CD4-positive, alpha-beta T cell treated with Interferon gamma for 1 hour (primary cell): Measurements from ENCODE around the gene TEDDM1.

Experiments
- DNase-seq: peaks from one replicate; pipeline ENCODE4 v3.0.0-alpha.2; 2020

The TEDDM1 gene

DNA sequence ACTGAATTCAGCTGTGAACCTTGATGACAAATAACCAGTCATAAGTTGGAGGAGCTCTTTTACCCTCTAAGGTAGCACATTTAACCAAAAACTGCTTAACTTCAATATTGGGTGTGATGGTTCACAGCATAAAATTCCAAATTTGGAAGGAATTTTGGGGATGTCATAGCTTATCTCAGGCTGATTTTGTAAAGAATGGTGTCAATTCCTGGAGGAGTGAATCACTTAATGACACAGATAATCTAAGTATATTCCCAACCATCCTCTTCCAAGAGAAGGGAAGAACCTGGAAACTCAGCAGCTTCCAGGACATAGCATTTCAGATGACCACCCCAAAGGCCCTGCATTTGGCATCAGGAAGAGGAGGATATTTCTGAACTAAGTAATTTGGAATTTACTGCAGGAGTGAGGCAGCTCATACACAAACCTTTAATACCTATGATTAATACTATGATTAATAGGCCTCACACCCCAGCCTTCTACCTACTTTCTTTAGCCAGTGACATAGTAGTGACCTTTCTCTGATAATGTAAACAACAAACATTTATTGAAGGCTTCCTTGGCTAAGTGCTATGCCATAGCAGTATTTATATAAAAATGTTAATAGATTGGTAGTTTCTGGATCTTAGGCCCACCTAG lies 23.4 kb downstream of the TEDDM1 start:
- DNase-seq = no peak

DNA sequence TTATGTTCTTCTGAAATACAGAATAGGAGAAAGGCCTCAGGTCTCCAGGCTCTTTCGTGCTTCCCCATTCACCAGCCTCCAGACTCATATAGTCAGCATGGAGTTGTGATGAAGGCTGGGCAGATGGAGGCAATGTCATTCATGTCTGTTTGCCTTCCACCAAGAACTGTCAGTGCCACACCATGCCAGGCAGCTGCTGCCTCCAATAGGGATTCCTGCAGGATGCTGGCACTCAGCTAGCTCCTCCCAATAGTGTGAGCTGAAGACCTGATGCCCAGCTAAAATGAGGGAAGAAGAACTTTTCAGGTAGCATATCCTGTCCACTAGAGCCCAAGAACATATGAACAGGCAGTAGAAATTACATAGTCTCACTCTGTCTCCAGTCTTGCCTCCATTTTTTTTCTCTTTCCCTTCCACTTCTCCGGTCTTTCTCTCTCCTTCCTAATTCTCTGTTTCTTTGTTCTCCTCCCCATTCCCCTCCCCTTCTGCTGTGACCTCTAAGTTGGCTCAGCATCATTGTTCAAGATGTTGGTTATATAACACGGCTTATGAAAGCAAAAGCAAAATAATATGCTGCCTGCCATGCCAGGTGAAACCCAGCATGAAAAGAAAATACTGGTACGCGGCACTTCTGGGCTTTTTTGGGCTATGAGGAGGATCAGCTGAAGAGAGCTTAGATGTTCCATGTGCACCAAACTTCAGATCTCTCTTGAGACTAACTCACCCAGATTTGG lies 26.2 kb downstream of the TEDDM1 start:
- DNase-seq = no peak

DNA sequence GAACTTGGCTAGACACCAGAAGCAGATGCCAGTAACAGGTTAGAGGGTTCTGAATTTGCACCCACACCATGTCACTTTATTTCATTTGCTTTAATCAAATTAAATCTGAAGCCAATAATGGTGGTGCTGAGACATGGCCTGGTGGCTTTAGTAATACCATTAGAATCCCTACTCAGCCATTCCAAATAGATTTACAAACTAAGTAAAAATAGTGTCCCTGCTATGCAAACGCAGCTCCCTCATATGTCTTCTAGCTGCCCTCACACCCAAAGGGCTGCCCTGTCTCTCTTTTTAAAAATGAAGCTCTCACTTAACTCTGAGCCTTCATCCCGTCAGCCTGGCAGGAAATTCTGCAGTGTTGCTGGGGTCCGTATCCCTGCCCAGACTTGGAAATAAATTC lies 29.9 kb downstream of the TEDDM1 start:
- DNase-seq = no peak

DNA sequence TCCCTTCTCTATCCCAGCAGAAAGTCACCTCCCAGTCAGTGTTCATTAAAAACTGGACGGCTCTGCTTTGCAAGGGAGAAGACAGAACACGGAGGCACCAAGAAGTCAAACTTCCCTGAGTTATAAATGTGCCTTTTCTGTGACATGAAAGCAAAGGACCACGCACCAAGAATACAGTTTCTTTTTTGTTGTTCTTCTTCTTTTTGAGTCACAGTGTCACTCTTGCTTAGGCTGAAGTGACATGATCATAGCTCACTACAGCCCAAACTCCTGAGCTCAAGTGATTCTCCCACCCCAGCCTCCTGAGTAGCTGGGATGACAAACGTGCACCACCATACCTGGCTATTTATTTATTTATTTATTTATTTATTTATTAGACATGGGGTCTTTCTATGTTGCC lies 31.6 kb downstream of the TEDDM1 start:
- no peak for DNase-seq

GRCh38 chr1:182368358-182368757 lies 32.1 kb downstream of the TEDDM1 start:
- no peak for DNase-seq

DNA sequence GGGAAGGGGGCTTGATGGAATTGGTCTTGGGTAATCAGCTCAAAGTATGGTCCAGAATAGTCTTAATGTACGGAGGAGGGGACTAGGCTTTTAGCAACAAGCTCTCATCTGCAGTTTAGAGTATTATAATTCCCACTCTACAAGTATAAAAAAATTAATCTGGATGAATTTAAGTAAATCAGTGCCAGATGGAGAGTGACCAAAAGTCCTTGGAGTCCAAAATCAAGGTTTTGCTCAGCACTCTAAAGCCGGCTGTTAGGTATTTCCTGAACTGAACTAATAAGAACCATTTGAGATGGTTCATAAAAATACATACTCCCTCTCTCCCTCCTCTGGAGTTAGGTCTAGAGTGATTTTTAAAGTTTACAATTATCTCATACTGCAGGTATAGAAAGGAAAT lies 32.5 kb downstream of the TEDDM1 start:
- DNase-seq = no peak

- no peak for DNase-seq
These were observed 33.9 kb downstream of the TEDDM1 start for GRCh38 chr1:182366596-182366995.

GRCh38 chr1:182359645-182360044 lies 40.8 kb downstream of the TEDDM1 start:
- no peak for DNase-seq

GRCh38 chr1:182357913-182358312 lies 42.6 kb downstream of the TEDDM1 start:
- no peak for DNase-seq

DNA sequence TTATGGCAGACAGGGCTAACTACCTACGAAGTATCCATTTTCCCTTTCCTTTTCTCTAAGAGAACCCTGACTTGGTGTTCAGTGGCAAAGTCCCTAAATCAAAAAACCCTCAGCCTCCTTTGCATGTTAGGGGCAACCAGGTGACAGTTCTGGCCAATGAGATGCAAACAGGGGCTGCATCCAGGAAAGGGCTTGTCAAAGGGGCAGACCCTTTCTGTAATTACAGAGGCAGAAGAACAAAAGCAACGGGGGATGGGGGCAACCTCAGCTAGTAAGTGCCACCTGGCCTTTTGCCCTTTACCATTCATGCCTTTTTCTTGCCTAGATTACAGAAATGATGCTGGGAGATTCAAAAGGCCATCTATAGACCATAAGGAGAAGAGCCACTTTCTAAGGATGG lies 43.3 kb downstream of the TEDDM1 start:
- no peak for DNase-seq

GRCh38 chr1:182355723-182356098 lies 44.8 kb downstream of the TEDDM1 start:
- no peak for DNase-seq

DNA sequence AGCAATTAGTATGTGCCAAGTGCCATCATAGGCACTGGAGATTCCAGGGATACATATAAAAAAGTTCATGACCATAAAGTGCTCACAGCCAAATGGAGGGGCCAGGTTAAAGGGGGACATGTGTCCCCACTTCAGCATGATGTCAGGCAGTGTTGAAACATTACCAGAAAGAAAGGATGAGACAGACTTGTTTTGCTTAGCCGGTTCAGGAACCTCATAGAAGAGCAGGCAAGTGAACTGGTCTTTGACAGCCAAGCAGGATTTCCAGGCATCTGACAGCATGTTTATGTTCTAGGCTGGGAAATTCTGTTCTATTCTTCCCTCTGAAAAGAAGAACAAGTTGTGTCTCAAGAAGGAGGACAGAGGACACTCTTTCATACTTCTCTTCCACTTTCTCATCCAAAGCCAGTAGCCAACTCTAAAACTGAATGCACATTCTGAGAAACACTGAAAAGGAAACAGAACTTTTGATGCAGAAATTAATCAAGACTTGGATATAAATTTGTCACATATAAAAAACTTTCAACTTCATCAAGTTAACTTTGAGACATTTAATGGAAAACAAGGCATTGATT lies 48.6 kb downstream of the TEDDM1 start:
- no peak for DNase-seq

DNA sequence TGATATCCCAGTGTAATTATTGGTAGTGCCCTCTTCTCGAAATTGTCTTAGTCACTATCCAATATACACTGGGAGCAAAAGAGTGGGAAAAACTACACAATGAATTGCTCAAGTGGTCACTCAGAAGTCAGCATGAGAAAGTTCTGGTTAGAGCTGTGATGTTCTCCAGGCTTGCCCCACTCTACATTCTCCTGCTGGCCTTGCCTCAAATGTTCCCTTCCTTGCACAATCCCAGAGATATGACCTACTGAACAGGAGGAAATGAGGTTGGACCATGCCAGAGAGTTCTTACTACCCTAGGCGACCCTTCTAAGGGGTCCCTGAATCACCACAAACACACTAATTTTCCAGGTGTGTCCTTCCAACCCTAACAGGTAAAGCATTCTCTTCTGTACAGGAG lies 49.6 kb downstream of the TEDDM1 start:
- no peak for DNase-seq

DNA sequence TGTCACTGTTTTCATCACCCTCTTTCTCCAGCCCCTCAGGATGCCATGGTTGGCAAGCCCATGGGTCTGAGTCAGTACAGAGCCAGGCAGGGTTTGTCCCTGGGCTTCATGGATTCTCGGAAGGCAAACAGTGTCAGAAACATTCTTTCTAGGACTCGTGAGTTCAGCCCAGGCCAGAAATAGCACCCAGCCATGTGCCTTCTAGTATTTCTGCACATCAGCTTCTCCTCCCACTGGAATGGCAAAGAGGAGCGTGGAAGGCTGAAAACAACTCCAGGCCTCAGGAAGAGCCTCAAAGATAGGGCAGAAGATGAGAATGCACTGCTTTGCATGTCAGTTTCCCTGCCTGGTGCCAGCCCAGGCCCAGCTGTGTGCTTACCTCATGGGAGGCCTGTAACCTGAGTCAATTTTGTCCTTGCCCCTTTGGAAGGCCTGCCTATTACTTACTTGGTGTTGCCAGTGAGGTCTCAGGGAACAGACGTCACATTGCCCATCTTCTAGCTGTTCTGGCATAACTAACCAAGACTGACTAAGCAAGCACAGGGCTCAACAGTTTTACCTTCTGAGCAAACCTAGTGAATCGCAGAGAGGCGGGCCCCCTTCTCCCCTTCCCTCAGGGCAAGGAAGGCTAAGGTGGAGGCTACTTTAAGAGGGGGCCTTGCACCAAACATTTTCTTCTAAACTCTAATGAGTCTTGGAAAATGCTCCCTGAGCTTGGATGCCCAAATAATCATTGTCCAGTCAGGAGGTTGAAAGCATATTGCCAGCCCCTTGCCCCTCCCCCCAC lies 51.3 kb downstream of the TEDDM1 start:
- DNase-seq = no peak
